ENCODE results near the gene RIN1.

GRCh38 chr11:66359662-66360087 lies 23.4 kb upstream of the RIN1 start:
- TF ChIP-seq EP300 (IDR thresholded peaks at IDR 0.05; ENCODE audit: low read length): no peak
- TF ChIP-seq, protein P1, sequence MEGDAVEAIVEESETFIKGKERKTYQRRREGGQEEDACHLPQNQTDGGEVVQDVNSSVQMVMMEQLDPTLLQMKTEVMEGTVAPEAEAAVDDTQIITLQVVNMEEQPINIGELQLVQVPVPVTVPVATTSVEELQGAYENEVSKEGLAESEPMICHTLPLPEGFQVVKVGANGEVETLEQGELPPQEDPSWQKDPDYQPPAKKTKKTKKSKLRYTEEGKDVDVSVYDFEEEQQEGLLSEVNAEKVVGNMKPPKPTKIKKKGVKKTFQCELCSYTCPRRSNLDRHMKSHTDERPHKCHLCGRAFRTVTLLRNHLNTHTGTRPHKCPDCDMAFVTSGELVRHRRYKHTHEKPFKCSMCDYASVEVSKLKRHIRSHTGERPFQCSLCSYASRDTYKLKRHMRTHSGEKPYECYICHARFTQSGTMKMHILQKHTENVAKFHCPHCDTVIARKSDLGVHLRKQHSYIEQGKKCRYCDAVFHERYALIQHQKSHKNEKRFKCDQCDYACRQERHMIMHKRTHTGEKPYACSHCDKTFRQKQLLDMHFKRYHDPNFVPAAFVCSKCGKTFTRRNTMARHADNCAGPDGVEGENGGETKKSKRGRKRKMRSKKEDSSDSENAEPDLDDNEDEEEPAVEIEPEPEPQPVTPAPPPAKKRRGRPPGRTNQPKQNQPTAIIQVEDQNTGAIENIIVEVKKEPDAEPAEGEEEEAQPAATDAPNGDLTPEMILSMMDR (IDR thresholded peaks at IDR 0.05 in 2 of 3, conservative IDR thresholded peaks at IDR 0.05 in 1 of 3; ENCODE audit: insufficient read depth in 2 of 3, low read depth in 1 of 3, low read length in 3 of 3): no peak
- TF ChIP-seq EZH2 (IDR thresholded peaks at IDR 0.05; ENCODE audit: borderline replicate concordance, low read depth, low read length): no peak
- no peak for TF ChIP-seq REST (IDR thresholded peaks at IDR 0.05; ENCODE audit: borderline replicate concordance)
- TF ChIP-seq REST (CRISPR knock-in tag; IDR thresholded peaks at IDR 0.05; ENCODE audit: low read depth): no peak
- no peak for TF ChIP-seq GABPA (tag; conservative IDR thresholded peaks at IDR 0.05; ENCODE audit: low read depth)
- no peak for TF ChIP-seq TOE1 (IDR thresholded peaks at IDR 0.05; ENCODE audit: borderline replicate concordance)
- TF ChIP-seq TOE1 (CRISPR knock-in tag; IDR thresholded peaks at IDR 0.05; ENCODE audit: borderline replicate concordance, low read depth): no peak
- TF ChIP-seq ZFP1 (CRISPR knock-in tag; IDR thresholded peaks at IDR 0.05): no peak
- TF ChIP-seq KLF13 (tag; IDR thresholded peaks at IDR 0.05; ENCODE audit: borderline replicate concordance, low read depth): no peak
- no peak for TF ChIP-seq ZNF512 (tag; IDR thresholded peaks at IDR 0.05)
- TF ChIP-seq CHD4 (IDR thresholded peaks at IDR 0.05; ENCODE audit: insufficient read depth, insufficient replicate concordance, low read depth, low read length, poor library complexity, severe bottlenecking): no peak
- TF ChIP-seq POLR2AphosphoS5 (IDR thresholded peaks at IDR 0.05; ENCODE audit: control insufficient read depth, insufficient read depth, low read depth, low read length): 0 out of 2 replicates have a peak, but pooled peaks have one; percentile 37
- TF ChIP-seq, protein P2, sequence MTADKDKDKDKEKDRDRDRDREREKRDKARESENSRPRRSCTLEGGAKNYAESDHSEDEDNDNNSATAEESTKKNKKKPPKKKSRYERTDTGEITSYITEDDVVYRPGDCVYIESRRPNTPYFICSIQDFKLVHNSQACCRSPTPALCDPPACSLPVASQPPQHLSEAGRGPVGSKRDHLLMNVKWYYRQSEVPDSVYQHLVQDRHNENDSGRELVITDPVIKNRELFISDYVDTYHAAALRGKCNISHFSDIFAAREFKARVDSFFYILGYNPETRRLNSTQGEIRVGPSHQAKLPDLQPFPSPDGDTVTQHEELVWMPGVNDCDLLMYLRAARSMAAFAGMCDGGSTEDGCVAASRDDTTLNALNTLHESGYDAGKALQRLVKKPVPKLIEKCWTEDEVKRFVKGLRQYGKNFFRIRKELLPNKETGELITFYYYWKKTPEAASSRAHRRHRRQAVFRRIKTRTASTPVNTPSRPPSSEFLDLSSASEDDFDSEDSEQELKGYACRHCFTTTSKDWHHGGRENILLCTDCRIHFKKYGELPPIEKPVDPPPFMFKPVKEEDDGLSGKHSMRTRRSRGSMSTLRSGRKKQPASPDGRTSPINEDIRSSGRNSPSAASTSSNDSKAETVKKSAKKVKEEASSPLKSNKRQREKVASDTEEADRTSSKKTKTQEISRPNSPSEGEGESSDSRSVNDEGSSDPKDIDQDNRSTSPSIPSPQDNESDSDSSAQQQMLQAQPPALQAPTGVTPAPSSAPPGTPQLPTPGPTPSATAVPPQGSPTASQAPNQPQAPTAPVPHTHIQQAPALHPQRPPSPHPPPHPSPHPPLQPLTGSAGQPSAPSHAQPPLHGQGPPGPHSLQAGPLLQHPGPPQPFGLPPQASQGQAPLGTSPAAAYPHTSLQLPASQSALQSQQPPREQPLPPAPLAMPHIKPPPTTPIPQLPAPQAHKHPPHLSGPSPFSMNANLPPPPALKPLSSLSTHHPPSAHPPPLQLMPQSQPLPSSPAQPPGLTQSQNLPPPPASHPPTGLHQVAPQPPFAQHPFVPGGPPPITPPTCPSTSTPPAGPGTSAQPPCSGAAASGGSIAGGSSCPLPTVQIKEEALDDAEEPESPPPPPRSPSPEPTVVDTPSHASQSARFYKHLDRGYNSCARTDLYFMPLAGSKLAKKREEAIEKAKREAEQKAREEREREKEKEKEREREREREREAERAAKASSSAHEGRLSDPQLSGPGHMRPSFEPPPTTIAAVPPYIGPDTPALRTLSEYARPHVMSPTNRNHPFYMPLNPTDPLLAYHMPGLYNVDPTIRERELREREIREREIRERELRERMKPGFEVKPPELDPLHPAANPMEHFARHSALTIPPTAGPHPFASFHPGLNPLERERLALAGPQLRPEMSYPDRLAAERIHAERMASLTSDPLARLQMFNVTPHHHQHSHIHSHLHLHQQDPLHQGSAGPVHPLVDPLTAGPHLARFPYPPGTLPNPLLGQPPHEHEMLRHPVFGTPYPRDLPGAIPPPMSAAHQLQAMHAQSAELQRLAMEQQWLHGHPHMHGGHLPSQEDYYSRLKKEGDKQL (CRISPR knock-in tag; IDR thresholded peaks at IDR 0.05; ENCODE audit: borderline replicate concordance): no peak
- no peak for TF ChIP-seq RFX5 (IDR thresholded peaks at IDR 0.05; ENCODE audit: low read depth, low read length)
- no peak for TF ChIP-seq LEF1 (IDR thresholded peaks at IDR 0.05)

All from K562 (cell line).